GM19455 (cell line): ENCODE results near the gene ZNF277.
"Not testable (repeated sequence)": the region's sequence is repeated elsewhere in the genome, so short reads cannot be mapped to it uniquely, and the experiment has no call there.

Source experiments
- ATAC-seq: cut with Tn5 transposase; IDR thresholded peaks from one replicate; pipeline ENCODE4 v1.9.1; 2021; ENCODE audit not compliant: unreplicated experiment

ZNF277 gene

GRCh38 chr7:112207765-112208164 is 1.3 kb downstream of the ZNF277 start:
- ATAC-seq, result no peak

GRCh38 chr7:112211348-112211907 is 4.9 kb downstream of the ZNF277 start:
- ATAC-seq, result no peak

- ATAC-seq, result no peak
Measured at GRCh38 chr7:112212571-112212970, 6.1 kb downstream of the ZNF277 start.

- no peak for ATAC-seq
Measured at GRCh38 chr7:112213735-112214134, 7.2 kb downstream of the ZNF277 start.

GRCh38 chr7:112214268-112214667 is 7.8 kb downstream of the ZNF277 start:
- no peak for ATAC-seq

GRCh38 chr7:112214883-112215282 is 8.4 kb downstream of the ZNF277 start:
- no peak for ATAC-seq

- ATAC-seq, result no peak
Measured at GRCh38 chr7:112215787-112216186, 9.3 kb downstream of the ZNF277 start.

GRCh38 chr7:112220877-112221434 is 14.5 kb downstream of the ZNF277 start:
- no peak for ATAC-seq

GRCh38 chr7:112223310-112223709 is 16.8 kb downstream of the ZNF277 start:
- no peak for ATAC-seq

- no peak for ATAC-seq
Measured at GRCh38 chr7:112224186-112224585, 17.7 kb downstream of the ZNF277 start.

GRCh38 chr7:112225006-112225405 is 18.5 kb downstream of the ZNF277 start:
- no peak for ATAC-seq

GRCh38 chr7:112226701-112227276 is 20.3 kb downstream of the ZNF277 start:
- no peak for ATAC-seq

GRCh38 chr7:112228632-112229031 is 22.1 kb downstream of the ZNF277 start:
- no peak for ATAC-seq

- no peak for ATAC-seq
Measured at GRCh38 chr7:112232212-112232978, 25.9 kb downstream of the ZNF277 start.

GRCh38 chr7:112233048-112233697 is 26.7 kb downstream of the ZNF277 start:
- ATAC-seq, result no peak

GRCh38 chr7:112234147-112234546 is 27.7 kb downstream of the ZNF277 start:
- no peak for ATAC-seq

- ATAC-seq, result no peak
Measured at GRCh38 chr7:112236597-112236996, 30.1 kb downstream of the ZNF277 start.

GRCh38 chr7:112238330-112238729 is 31.8 kb downstream of the ZNF277 start:
- no peak for ATAC-seq

GRCh38 chr7:112238852-112239610 is 32.5 kb downstream of the ZNF277 start:
- ATAC-seq, result no peak

GRCh38 chr7:112248598-112248997 is 42.1 kb downstream of the ZNF277 start:
- no peak for ATAC-seq

GRCh38 chr7:112249967-112250366 is 43.5 kb downstream of the ZNF277 start:
- ATAC-seq, result not testable (repeated sequence)
